GM23248 (cell line): Measurements from ENCODE around the gene RPS27L. TPM values are rescaled to one million over a fixed set of nuclear protein-coding genes. Genes with fewer than 3 reads are reported as not detected.

Experiments used
- DNase-seq: peaks from one replicate; pipeline ENCODE4 v3.0.0-alpha.2; 2015
- H2AFZ ChIP-seq: fragments of 200-600 bp; sonication (generic); 2 replicates; pipeline ENCODE4 v1.6.1; 2016; ENCODE audit warnings: antibody characterized with exemption
- H3F3A ChIP-seq: fragments of 200-600 bp; sonication (generic); 2 replicates; pipeline ENCODE4 v1.6.1; 2016; ENCODE audit warnings: mild to moderate bottlenecking, antibody characterized with exemption, mixed run types; ENCODE audit not compliant: insufficient read depth
- H3K27ac ChIP-seq: fragments of 200-600 bp; sonication (generic); 2 replicates; pipeline ENCODE4 v1.5.1; 2016; ENCODE audit warnings: mild to moderate bottlenecking
- H3K27me3 ChIP-seq: fragments of 200-600 bp; sonication (generic); replicated peaks from 2 replicates; pipeline ENCODE4 v1.6.1; 2016; ENCODE audit warnings: mild to moderate bottlenecking; ENCODE audit not compliant: insufficient read depth
- H3K36me3 ChIP-seq: fragments of 200-600 bp; sonication (generic); 2 replicates; pipeline ENCODE4 v1.6.1; 2016; ENCODE audit warnings: low read depth, mild to moderate bottlenecking
- H3K4me1 ChIP-seq: fragments of 200-600 bp; sonication (generic); 2 replicates; pipeline ENCODE4 v1.6.1; 2016; ENCODE audit warnings: mild to moderate bottlenecking; ENCODE audit not compliant: insufficient read depth
- H3K4me2 ChIP-seq: fragments of 200-600 bp; sonication (generic); one replicate; pipeline ENCODE4 v1.6.1; 2016; ENCODE audit warnings: mild to moderate bottlenecking; ENCODE audit not compliant: unreplicated experiment
- H3K4me3 ChIP-seq: fragments of 200-600 bp; sonication (generic); 2 replicates; pipeline ENCODE4 v1.5.1; 2016; ENCODE audit warnings: mild to moderate bottlenecking
- H3K79me2 ChIP-seq: fragments of 200-600 bp; sonication (generic); 2 replicates; pipeline ENCODE4 v1.6.1; 2016; ENCODE audit warnings: mild to moderate bottlenecking; ENCODE audit not compliant: insufficient read depth
- H3K9ac ChIP-seq: fragments of 200-600 bp; sonication (generic); 2 replicates; pipeline ENCODE4 v1.6.1; 2016; ENCODE audit warnings: mild to moderate bottlenecking
- H3K9me2 ChIP-seq: fragments of 200-600 bp; sonication (generic); 2 replicates; pipeline ENCODE4 v1.6.1; 2016; ENCODE audit warnings: mixed run types, mild to moderate bottlenecking, moderate library complexity; ENCODE audit not compliant: insufficient read depth
- H3K9me3 ChIP-seq: fragments of 200-600 bp; sonication (generic); one replicate; pipeline ENCODE4 v1.6.1; 2017; ENCODE audit warnings: low read depth
- H4K20me1 ChIP-seq: fragments of 200-600 bp; sonication (generic); 2 replicates; pipeline ENCODE4 v1.6.0; 2016; ENCODE audit not compliant: insufficient read depth
- EZH2 ChIP-seq: fragments of 200-600 bp; sonication (generic); IDR thresholded peaks from 2 replicates; pipeline ENCODE4 v1.6.1; 2018; ENCODE audit warnings: antibody characterized with exemption, mild to moderate bottlenecking; ENCODE audit not compliant: insufficient read depth, poor library complexity, severe bottlenecking
- EZH2phosphoT487 ChIP-seq: fragments of 200-600 bp; sonication (generic); IDR thresholded peaks from 2 replicates; pipeline ENCODE4 v1.6.1; 2018; ENCODE audit warnings: antibody characterized with exemption, moderate library complexity, mild to moderate bottlenecking, low read depth; ENCODE audit not compliant: insufficient read depth
- WGBS, 2 experiments: methylation state at CpG; one replicate each; pipeline ENCODE4 v1.1.6; 2015 to 2017; ENCODE audit warnings: low lambda C conversion rate in 2 of 2, low coverage in 1 of 2; ENCODE audit errors: missing lambda C conversion rate in 2 of 2; 5-methylcytosine and 5-hydroxymethylcytosine counted together
- in situ Hi-C: fragments of 300-500 bp; cut with MboI; formaldehyde crosslinking; loops from 2 replicates; pipeline ENCODE4 v1.15.0; 2020
- polyA plus RNA-seq: library from polyadenylated mRNA; unstranded; fragments of >200 nt; fragmentation: Nextera tagmentation; extraction: Ambion mirVana; gene quantifications from 2 replicates; pipeline ENCODE4 v1.2.1, GENCODE V29; 2016
- total RNA-seq: library from RNA; depleted of rRNA; stranded (reverse); fragments of >200 nt; shearing (Covaris generic); gene quantifications from 2 replicates; pipeline ENCODE4 v1.2.3, GENCODE V29; 2014

The RPS27L gene
- total and polyA plus RNA-seq, 2 experiments from 2014 or later = 151 to 1,181 TPM

DNA sequence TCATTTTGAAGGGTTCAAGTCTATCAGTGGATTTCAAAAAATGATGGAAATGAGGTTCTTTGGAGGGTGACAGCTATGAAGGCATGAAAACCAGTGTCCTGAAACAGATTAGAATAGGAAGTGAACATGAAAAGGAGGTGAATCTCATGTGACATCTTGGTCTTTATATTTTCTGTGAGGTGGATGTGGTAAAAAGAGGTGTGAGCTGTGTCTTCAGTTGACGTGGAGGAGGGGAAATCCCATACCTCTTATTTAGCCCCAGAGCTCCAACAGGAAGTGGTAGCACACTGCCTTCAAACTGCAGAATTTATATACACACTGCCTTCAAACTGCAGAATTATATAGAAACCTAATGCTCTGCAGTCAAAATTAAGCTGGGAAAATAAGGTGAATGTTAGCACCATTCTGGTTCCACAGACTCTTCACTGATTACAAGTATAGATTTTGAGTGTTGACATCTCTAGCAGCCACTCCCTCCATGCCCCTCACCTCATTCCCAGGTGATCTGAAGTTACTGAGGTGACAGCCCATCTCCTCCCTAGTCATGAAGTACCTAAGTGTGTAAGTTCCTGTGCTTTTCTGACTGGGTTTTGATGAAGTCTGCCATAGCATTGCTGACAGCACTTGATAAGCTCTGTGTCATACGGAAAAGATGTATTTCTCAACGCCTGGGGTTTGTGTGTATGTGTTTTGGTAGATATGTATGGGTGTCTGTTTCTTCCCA lies 34.8 kb upstream of the RPS27L start:
- Histone ChIP-seq H3K4me3 (peak overlapping the region; percentile 86), H3K9me2 (no peaks in the 10 kb centered on the region), H3K27ac (no peak overlapping the region), H3K4me2 (peak overlapping the region; percentile 85), H3K9me3 (no peaks in the 10 kb centered on the region), H3K27me3 (no peaks in the 10 kb centered on the region), H3K9ac (peak overlapping the region; percentile 83; the same call in 1 of the 2 replicates), H3F3A (peaks cover 29% of the 10 kb centered on the region), H2AFZ (no peak overlapping the region), H3K4me1 (peaks cover 41% of the 10 kb centered on the region), H3K36me3 (no peaks in the 10 kb centered on the region), H3K79me2 (peaks cover 76% of the 10 kb centered on the region), H4K20me1 (no peaks in the 10 kb centered on the region)
- TF ChIP-seq EZH2phosphoT487 (no peak), EZH2 (no peak)
- WGBS, 2 experiments = 83% methylated on average over 3 of the region's 3 CpGs
- in situ Hi-C loops = no loop called here
- no peak for DNase-seq

DNA sequence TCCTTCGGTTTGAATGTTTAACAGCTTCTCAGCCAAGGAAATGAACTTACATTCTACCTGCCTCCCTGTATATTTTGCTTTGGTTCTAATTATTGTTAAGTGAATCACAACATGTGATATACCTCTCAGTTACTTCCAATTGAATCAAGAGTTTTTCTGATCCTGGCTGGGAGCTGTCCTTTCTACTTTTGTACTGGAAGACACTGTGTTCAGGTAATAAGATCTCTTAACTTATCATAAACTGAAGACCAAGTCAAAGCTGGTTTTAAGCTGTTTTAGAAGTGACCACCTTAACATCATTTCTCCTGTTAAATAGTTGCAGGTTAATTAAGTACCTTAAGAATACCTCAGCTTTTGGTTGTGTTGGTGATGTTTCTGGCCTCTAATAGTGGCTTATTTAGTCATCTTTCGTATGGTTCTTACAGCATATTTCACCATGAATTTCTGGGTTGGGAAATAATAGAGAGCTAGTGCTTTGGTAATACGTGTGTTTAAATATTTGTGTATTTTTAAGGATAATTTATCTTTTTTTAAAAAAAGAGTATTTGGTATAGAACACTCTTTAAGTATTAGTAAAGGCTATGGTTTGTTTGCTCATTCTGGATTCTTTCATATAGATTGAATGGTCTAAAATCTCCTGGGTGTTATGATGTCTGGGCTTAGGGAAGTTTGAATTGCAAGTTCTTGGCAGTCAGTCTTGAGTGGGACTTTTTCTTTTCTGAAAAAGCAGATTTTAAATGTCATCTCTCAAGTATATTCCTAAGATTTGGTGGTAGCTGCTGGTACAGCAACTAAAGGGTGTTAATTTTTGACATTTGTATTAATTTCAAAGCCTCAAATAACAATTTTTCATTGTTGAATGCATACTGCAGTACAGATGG lies 33.7 kb upstream of the RPS27L start:
- Histone ChIP-seq H3K27ac (peak overlapping the region; percentile 41), H2AFZ (no peak overlapping the region), H3K36me3 (no peaks in the 10 kb centered on the region), H3K79me2 (peaks cover 66% of the 10 kb centered on the region), H3K9me2 (no peaks in the 10 kb centered on the region), H3F3A (peaks cover 36% of the 10 kb centered on the region), H3K4me1 (peaks cover 46% of the 10 kb centered on the region), H3K4me2 (peak overlapping the region; percentile 85), H4K20me1 (no peaks in the 10 kb centered on the region), H3K9me3 (no peaks in the 10 kb centered on the region), H3K4me3 (peak overlapping the region; percentile 86), H3K27me3 (no peaks in the 10 kb centered on the region), H3K9ac (peak overlapping the region; percentile 83)
- WGBS, 2 experiments = 60 to 62% methylated on average over 3 of the region's 3 CpGs
- TF ChIP-seq EZH2phosphoT487 (no peak), EZH2 (no peak)
- peak; percentile 48 for DNase-seq
- in situ Hi-C loops = no loop called here

DNA sequence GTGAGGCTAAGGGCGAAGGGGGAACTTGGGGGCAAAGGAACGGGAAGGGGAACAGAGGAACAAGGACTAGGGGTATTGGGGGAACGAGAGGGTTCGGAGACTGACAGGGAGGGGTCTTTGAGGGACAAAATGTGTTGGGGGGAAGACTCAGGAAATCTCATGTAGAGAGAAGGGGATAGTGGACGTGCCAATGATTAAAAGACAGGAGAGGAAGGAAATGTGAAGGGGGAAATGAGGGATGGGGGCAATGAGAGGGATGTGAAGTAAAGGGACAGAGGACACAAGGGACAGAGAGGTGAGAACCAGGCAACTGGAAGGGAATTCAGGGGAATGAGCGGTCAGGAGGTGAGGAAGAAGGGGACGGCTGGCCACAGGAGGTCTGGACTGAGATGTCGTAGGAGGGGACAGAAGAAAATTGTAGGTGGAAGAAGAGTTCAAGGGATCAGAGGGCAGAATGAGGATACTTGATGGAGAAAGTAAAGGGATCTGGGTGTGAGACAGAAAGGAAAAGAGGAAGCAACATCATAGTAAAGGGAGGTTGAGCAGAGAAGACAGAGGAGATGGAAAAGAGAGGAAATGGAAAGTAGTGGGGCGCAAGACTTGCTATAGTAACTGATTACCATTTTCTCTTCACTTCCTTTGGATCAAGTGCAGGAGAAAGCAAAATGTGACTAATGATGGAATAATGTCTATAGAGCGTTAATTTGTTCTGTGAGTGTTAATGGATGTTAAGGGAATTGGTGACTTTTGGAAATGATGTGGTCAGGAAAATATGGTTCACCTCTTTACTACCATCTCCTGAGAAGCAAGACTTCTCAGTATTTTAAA lies 32.9 kb upstream of the RPS27L start:
- Histone ChIP-seq H4K20me1 (no peaks in the 10 kb centered on the region), H3K4me2 (peak overlapping the region; percentile 85), H2AFZ (peak overlapping the region; percentile 78), H3K9ac (peak overlapping the region; percentile 83), H3K9me2 (no peaks in the 10 kb centered on the region), H3K79me2 (peaks cover 57% of the 10 kb centered on the region), H3K27me3 (no peaks in the 10 kb centered on the region), H3K4me3 (peak overlapping the region; percentile 86), H3F3A (peaks cover 43% of the 10 kb centered on the region), H3K4me1 (peaks cover 55% of the 10 kb centered on the region), H3K9me3 (no peaks in the 10 kb centered on the region), H3K27ac (peak overlapping the region; percentile 41), H3K36me3 (no peaks in the 10 kb centered on the region)
- WGBS, 2 experiments = 1 to 3% methylated on average over 6 to 10 of the region's 10 CpGs
- in situ Hi-C loops = no loop called here
- DNase-seq = peak; percentile 49
- no peak for TF ChIP-seq EZH2phosphoT487
- TF ChIP-seq EZH2 = no peak
